Sigmoid colon (tissue), 7 donors: ENCODE data around the gene CHST7. TPM values are rescaled to one million over a fixed set of nuclear protein-coding genes. Genes with fewer than 3 reads are reported as not detected.

Source experiments
- DNase-seq: peaks from one replicate; pipeline ENCODE4 v3.0.0-alpha.2; 2019
- H3K27ac ChIP-seq, 4 donors: fragments of 200-600 bp; sonication (generic); one replicate each; pipeline ENCODE4 v1.5.1; 2016 to 2019; ENCODE audit warnings: mild to moderate bottlenecking in 1 of 4
- H3K27me3 ChIP-seq, 3 donors: fragments of 200-600 bp; sonication (generic); one replicate each; pipeline ENCODE4 v1.5.1; 2019; ENCODE audit warnings: mild to moderate bottlenecking in 1 of 3
- H3K36me3 ChIP-seq, 4 donors: fragments of 200-600 bp; sonication (generic); one replicate each; pipeline ENCODE4 v1.5.1; 2016 to 2019
- H3K4me1 ChIP-seq, 4 donors: fragments of 200-600 bp; sonication (generic); one replicate each; pipeline ENCODE4 v1.5.1; 2017 to 2019
- H3K4me3 ChIP-seq, 4 donors: fragments of 200-600 bp; sonication (generic); one replicate each; pipeline ENCODE4 v1.5.1; 2017 to 2019; ENCODE audit warnings: mild to moderate bottlenecking in 2 of 4, moderate library complexity in 1 of 4
- H3K9me3 ChIP-seq, 4 donors: fragments of 200-600 bp in 3 of 4; sonication (generic) in 3 of 4; one replicate each; pipeline versions ENCODE4 v1.5.1 to v1.6.1; 2013 to 2019
- CTCF ChIP-seq, 4 experiments: fragments of 450-650 bp in 3 of 4; fragments of 200-600 bp in 1 of 4; IDR thresholded peaks; one replicate each; pipeline ENCODE4 v1.5.1; 2016 to 2019; ENCODE audit warnings: antibody characterized with exemption in 4 of 4, mild to moderate bottlenecking in 3 of 4, moderate library complexity in 2 of 4
- EP300 ChIP-seq, 4 donors: sonication (generic); formaldehyde crosslinking; IDR thresholded peaks; one replicate each; pipeline ENCODE4 v1.6.1; 2017; ENCODE audit warnings: antibody characterized with exemption in 4 of 4
- POLR2A ChIP-seq, 2 donors: fragments of 450-650 bp; IDR thresholded peaks; one replicate each; pipeline ENCODE4 v1.6.1; 2016; ENCODE audit warnings: antibody characterized with exemption in 2 of 2, mild to moderate bottlenecking in 2 of 2, moderate library complexity in 2 of 2
- POLR2AphosphoS5 ChIP-seq, 4 donors: sonication (generic); formaldehyde crosslinking; IDR thresholded peaks; one replicate each; pipeline ENCODE4 v1.6.1; 2017; ENCODE audit warnings: antibody characterized with exemption in 4 of 4
- WGBS, 2 donors: extraction: QIAGEN DNeasy Blood & Tissue Kit; methylation state at CpG; one replicate each; pipeline ENCODE4 v1.1.7; 2013; 5-methylcytosine and 5-hydroxymethylcytosine counted together
- intact Hi-C: fragments of 100-400 bp; cut with DNase I; formaldehyde crosslinking; loops from one replicate; pipeline ENCODE4 v1.15.1; 2023
- polyA plus RNA-seq, 3 donors: library from polyadenylated mRNA; stranded (reverse); fragments of 200-250 nt; gene quantifications; one replicate each; pipeline ENCODE4 v1.2.3, GENCODE V29; 2013
- total RNA-seq, 4 donors: library from RNA; depleted of rRNA; stranded (reverse); fragments of >200 nt; gene quantifications; one replicate each; pipeline ENCODE4 v1.1.0, GENCODE V29; 2016
- donor health status: healthy with polysubstance abuse.
- donor health status: Bipolar disorder and iron deficiency.
- donor health status: healthy.

The CHST7 gene
- total and polyA plus RNA-seq, 7 donors: 1.2 to 15.8 (median 6.6) TPM

DNA sequence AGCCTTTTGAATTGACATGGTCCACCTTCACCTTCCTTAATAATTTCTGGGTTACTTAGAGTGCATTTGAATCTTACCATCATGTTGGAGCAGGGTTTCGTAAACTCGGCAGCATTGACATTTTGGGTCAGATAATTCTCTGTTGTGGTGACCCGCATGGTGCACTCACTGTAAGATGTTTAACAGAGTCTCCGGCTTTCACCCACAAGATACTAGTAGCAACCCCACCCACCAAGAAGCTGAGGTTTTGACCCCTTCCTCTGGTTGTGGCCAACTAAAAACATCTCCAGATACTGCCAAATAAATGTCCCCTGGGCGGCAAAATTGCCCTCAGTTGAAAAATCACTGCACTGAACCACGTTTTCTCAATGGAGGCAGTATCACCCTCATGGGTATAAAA, 62.7 kb downstream of the CHST7 start:
- TF ChIP-seq POLR2AphosphoS5 (IDR thresholded peaks at IDR 0.05) (no peak), EP300 (IDR thresholded peaks at IDR 0.05) (no peak), CTCF (IDR thresholded peaks at IDR 0.05) (no peak), POLR2A (IDR thresholded peaks at IDR 0.05) (no peak)
- intact Hi-C loops: no loop called here
- WGBS, 2 donors: 80 to 89% methylated on average over 6 of the region's 6 CpGs

GRCh38 chrX:46637938-46638337, 64.4 kb downstream of the CHST7 start:
- intact Hi-C loops: no loop called here
- H3K36me3 ChIP-seq: no peaks in the 10 kb centered on the region
- no peak overlapping the region for H3K27ac ChIP-seq
- no peak for TF ChIP-seq POLR2A (IDR thresholded peaks at IDR 0.05)
- no peak for TF ChIP-seq POLR2AphosphoS5 (IDR thresholded peaks at IDR 0.05)
- no peak for TF ChIP-seq EP300 (IDR thresholded peaks at IDR 0.05)
- no peak for TF ChIP-seq CTCF (IDR thresholded peaks at IDR 0.05)
- H3K27me3 ChIP-seq: no peaks in the 10 kb centered on the region
- H3K4me3 ChIP-seq: no peak overlapping the region
- WGBS, 2 donors: 70 to 75% methylated on average over 2 of the region's 2 CpGs
- no peaks in the 10 kb centered on the region for H3K4me1 ChIP-seq
- no peak for DNase-seq
- H3K9me3 ChIP-seq: no peaks in the 10 kb centered on the region

More for the DNA sequence above, 62.7 kb downstream of the CHST7 start:
- Histone ChIP-seq H3K4me3 (no peak overlapping the region), H3K9me3 (no peaks in the 10 kb centered on the region), H3K4me1 (no peaks in the 10 kb centered on the region), H3K36me3 (no peaks in the 10 kb centered on the region), H3K27ac (no peak overlapping the region), H3K27me3 (no peaks in the 10 kb centered on the region)
- no peak for DNase-seq

- H3K4me3 ChIP-seq: no peak overlapping the region
- no peaks in the 10 kb centered on the region for H3K27me3 ChIP-seq
- H3K27ac ChIP-seq: no peak overlapping the region
- WGBS, 2 donors: 40 to 44% methylated on average over 4 of the region's 4 CpGs
- no peaks in the 10 kb centered on the region for H3K36me3 ChIP-seq
- no peak for TF ChIP-seq POLR2AphosphoS5 (IDR thresholded peaks at IDR 0.05)
- no peak for TF ChIP-seq EP300 (IDR thresholded peaks at IDR 0.05)
- TF ChIP-seq CTCF (IDR thresholded peaks at IDR 0.05): peak in 2 of 4 experiments; percentile 11 to 25
- TF ChIP-seq POLR2A (IDR thresholded peaks at IDR 0.05): no peak
- no peak for DNase-seq
- intact Hi-C loops: no loop called here
- H3K9me3 ChIP-seq: no peaks in the 10 kb centered on the region
- no peaks in the 10 kb centered on the region for H3K4me1 ChIP-seq
These were observed 68.6 kb downstream of the CHST7 start for GRCh38 chrX:46642145-46642544.

DNA sequence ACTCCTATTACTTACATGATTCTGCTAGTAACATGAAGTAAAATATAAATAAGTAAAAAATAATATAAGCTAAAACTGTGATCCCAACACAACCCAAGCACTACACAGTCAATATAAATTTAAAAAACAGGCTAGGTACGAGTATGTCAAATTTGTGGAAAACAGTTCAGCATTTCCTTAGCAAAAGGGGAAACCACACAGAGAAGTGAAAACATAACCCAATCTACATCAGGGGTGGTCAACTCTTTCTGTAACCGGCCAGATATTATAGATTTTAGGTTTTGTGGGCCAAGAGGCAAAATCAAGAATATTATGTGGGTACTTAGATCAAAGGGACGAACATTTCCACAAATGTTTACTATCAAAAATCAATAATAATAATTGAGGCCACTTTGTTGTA, 70.1 kb downstream of the CHST7 start:
- no peak for DNase-seq
- Histone ChIP-seq H3K27ac (no peak overlapping the region), H3K36me3 (no peaks in the 10 kb centered on the region), H3K27me3 (no peaks in the 10 kb centered on the region), H3K9me3 (no peaks in the 10 kb centered on the region), H3K4me1 (no peaks in the 10 kb centered on the region), H3K4me3 (no peak overlapping the region)
- 73 to 83% methylated on average over 3 of the region's 3 CpGs for WGBS, 2 donors
- no peak for TF ChIP-seq CTCF (IDR thresholded peaks at IDR 0.05)
- TF ChIP-seq POLR2A (IDR thresholded peaks at IDR 0.05): no peak
- no peak for TF ChIP-seq EP300 (IDR thresholded peaks at IDR 0.05)
- no peak for TF ChIP-seq POLR2AphosphoS5 (IDR thresholded peaks at IDR 0.05)
- intact Hi-C loops: no loop called here

GRCh38 chrX:46645614-46646013, 72.0 kb downstream of the CHST7 start:
- Histone ChIP-seq H3K4me1 (peaks cover 0 to 10% (median 3%) of the 10 kb centered on the region in 4 donors), H3K9me3 (no peaks in the 10 kb centered on the region), H3K4me3 (no peak overlapping the region), H3K27ac (no peak overlapping the region), H3K36me3 (no peaks in the 10 kb centered on the region), H3K27me3 (no peaks in the 10 kb centered on the region)
- TF ChIP-seq POLR2AphosphoS5 (IDR thresholded peaks at IDR 0.05) (no peak), EP300 (IDR thresholded peaks at IDR 0.05) (no peak), CTCF (IDR thresholded peaks at IDR 0.05) (no peak), POLR2A (IDR thresholded peaks at IDR 0.05) (no peak)
- DNase-seq: no peak
- intact Hi-C loops: no loop called here
- 49 to 80% methylated on average over 4 of the region's 4 CpGs for WGBS, 2 donors
